Thoracic aorta (tissue), 2 donors: Measurements from ENCODE around the gene ATRNL1. TPM values are rescaled to one million over a fixed set of nuclear protein-coding genes. Genes with fewer than 3 reads are reported as not detected.

Experiments
- ATAC-seq: fragments of 150-250 bp; one replicate; pipeline ENCODE4 v1.8.0; 2017; ENCODE audit warnings: low read depth; ENCODE audit not compliant: insufficient number of reproducible peaks, low FRiP score
- DNase-seq: peaks from one replicate; pipeline ENCODE4 v3.0.0-alpha.2; 2020; ENCODE audit warnings: low spot score
- H3K27ac ChIP-seq, 2 donors: fragments of 200-600 bp; sonication (generic); 1 replicate in 1 of 2; 2 replicates in 1 of 2; pipeline ENCODE4 v1.5.1; 2016; ENCODE audit warnings: mild to moderate bottlenecking in 2 of 2, moderate library complexity in 2 of 2
- H3K27me3 ChIP-seq: fragments of 200-600 bp; sonication (generic); replicated peaks from 2 replicates; pipeline ENCODE4 v1.6.0; 2016; ENCODE audit warnings: mild to moderate bottlenecking; ENCODE audit not compliant: insufficient read depth
- H3K36me3 ChIP-seq: fragments of 200-600 bp; sonication (generic); one replicate; pipeline ENCODE4 v1.5.1; 2016
- H3K4me1 ChIP-seq, 2 donors: fragments of 200-600 bp; sonication (generic); 1 replicate in 1 of 2; 2 replicates in 1 of 2; pipeline versions ENCODE4 v1.5.1 to v1.6.0; 2016; ENCODE audit warnings: low read depth in 2 of 2, mild to moderate bottlenecking in 1 of 2; ENCODE audit not compliant: control insufficient read depth in 1 of 2
- H3K4me3 ChIP-seq: fragments of 200-600 bp; sonication (generic); 2 replicates; pipeline ENCODE4 v1.5.1; 2016; ENCODE audit warnings: mild to moderate bottlenecking
- H3K9me3 ChIP-seq: fragments of 200-600 bp; sonication (generic); 2 replicates; pipeline ENCODE4 v1.5.1; 2016
- CTCF ChIP-seq: fragments of 200-600 bp; sonication (generic); IDR thresholded peaks from one replicate; pipeline ENCODE4 v1.5.1; 2019; ENCODE audit warnings: antibody characterized with exemption
- total RNA-seq, 2 donors: library from RNA; depleted of rRNA; stranded (reverse); fragments of >200 nt; gene quantifications; one replicate each; pipeline versions ENCODE4 v1.1.0 to v1.2.3, GENCODE V29; 2016

Gene ATRNL1
- total RNA-seq, 2 donors from 2014 or later, result 24.6 to 57.4 TPM

GRCh38 chr10:115657161-115657860, 564.1 kb downstream of the ATRNL1 start:
- no peak overlapping the region for H3K4me3 ChIP-seq
- ATAC-seq (no peak), DNase-seq (no peak)
- no peaks in the 10 kb centered on the region for H3K9me3 ChIP-seq
- no peaks in the 10 kb centered on the region for H3K4me1 ChIP-seq
- no peak for TF ChIP-seq CTCF
- H3K27me3 ChIP-seq, result no peaks in the 10 kb centered on the region
- no peaks in the 10 kb centered on the region for H3K36me3 ChIP-seq
- no peak overlapping the region for H3K27ac ChIP-seq

- no peak overlapping the region for H3K4me3 ChIP-seq
- H3K9me3 ChIP-seq, result no peaks in the 10 kb centered on the region
- no peak for ATAC-seq
- no peak for TF ChIP-seq CTCF
- H3K27ac ChIP-seq, result no peak overlapping the region
- H3K4me1 ChIP-seq, result no peaks in the 10 kb centered on the region
- H3K27me3 ChIP-seq, result no peaks in the 10 kb centered on the region
- no peak for DNase-seq
- no peaks in the 10 kb centered on the region for H3K36me3 ChIP-seq
These were observed 566.5 kb downstream of the ATRNL1 start for GRCh38 chr10:115659616-115660015.

GRCh38 chr10:115660391-115660790, 567.2 kb downstream of the ATRNL1 start:
- Histone ChIP-seq H3K4me3 (no peak overlapping the region), H3K4me1 (no peaks in the 10 kb centered on the region), H3K9me3 (no peaks in the 10 kb centered on the region), H3K27ac (no peak overlapping the region), H3K36me3 (no peaks in the 10 kb centered on the region), H3K27me3 (no peaks in the 10 kb centered on the region)
- DNase-seq, result no peak
- TF ChIP-seq CTCF, result no peak
- ATAC-seq, result no peak

GRCh38 chr10:115662422-115662821, 569.3 kb downstream of the ATRNL1 start:
- ATAC-seq, result no peak
- Histone ChIP-seq H3K4me3 (no peak overlapping the region), H3K27ac (no peak overlapping the region), H3K36me3 (no peaks in the 10 kb centered on the region), H3K9me3 (no peaks in the 10 kb centered on the region), H3K4me1 (no peaks in the 10 kb centered on the region), H3K27me3 (no peaks in the 10 kb centered on the region)
- no peak for TF ChIP-seq CTCF
- no peak for DNase-seq

GRCh38 chr10:115665549-115665948, 572.4 kb downstream of the ATRNL1 start:
- Histone ChIP-seq H3K4me3 (no peak overlapping the region), H3K27ac (no peak overlapping the region), H3K4me1 (no peaks in the 10 kb centered on the region), H3K36me3 (no peaks in the 10 kb centered on the region), H3K9me3 (no peaks in the 10 kb centered on the region), H3K27me3 (no peaks in the 10 kb centered on the region)
- no peak for ATAC-seq
- TF ChIP-seq CTCF, result no peak
- DNase-seq, result no peak
